H1 (cell line): ENCODE measurements around the gene COL1A1. TPM values are rescaled to one million over a fixed set of nuclear protein-coding genes. Genes with fewer than 3 reads are reported as not detected.

Source experiments
- CTCF ChIA-PET: fragments of 300-600 bp; sonication (Branson Sonifier 250); formaldehyde crosslinking; loops from one replicate; lab custom pipeline; 2021; ENCODE audit not compliant: partially characterized antibody; lab: Charles Lee
- POLR2A ChIA-PET: fragments of 300-600 bp; sonication (Branson Sonifier 250); formaldehyde crosslinking; loops from one replicate; lab custom pipeline; 2021; ENCODE audit warnings: inconsistent platforms; ENCODE audit not compliant: partially characterized antibody; lab: Charles Lee
- DNase-seq, 2 experiments: peaks; one replicate each; pipeline versions ENCODE4 v3.0.0 to v3.0.0-alpha.2; 2010 to 2022; ENCODE audit warnings: low spot score in 2 of 2, low read depth in 1 of 2, mixed read lengths in 1 of 2
- FAIRE-seq: peaks from 2 replicates; lab custom pipeline; 2011; peaks lifted over from hg19 to GRCh38; lab: Jason Lieb, UNC
- H2AFZ ChIP-seq: 2 replicates; pipeline ENCODE4 v1.8.1; 2012; ENCODE audit warnings: low read length, inconsistent platforms
- H2AK5ac ChIP-seq: 2 replicates; pipeline ENCODE4 v1.6.1; 2013; ENCODE audit warnings: low read depth, low read length
- H2BK120ac ChIP-seq: replicated peaks from 2 replicates; pipeline ENCODE3; 2013; ENCODE audit warnings: low read depth, low read length, inconsistent platforms
- H2BK12ac ChIP-seq: 2 replicates; pipeline ENCODE4 v1.6.1; 2013; ENCODE audit warnings: low read depth, low read length
- H2BK15ac ChIP-seq: 2 replicates; pipeline ENCODE4 v1.6.1; 2013; ENCODE audit warnings: low read length
- H2BK20ac ChIP-seq: 2 replicates; pipeline ENCODE4 v1.6.1; 2013; ENCODE audit warnings: low read length
- H2BK5ac ChIP-seq: 2 replicates; pipeline ENCODE4 v1.6.1; 2013; ENCODE audit warnings: low read depth, low read length
- H3K14ac ChIP-seq: 2 replicates; pipeline ENCODE4 v1.6.1; 2013; ENCODE audit warnings: inconsistent platforms; ENCODE audit not compliant: insufficient read length
- H3K18ac ChIP-seq: 2 replicates; pipeline ENCODE4 v1.6.1; 2013; ENCODE audit warnings: low read length; ENCODE audit errors: extremely low read depth
- H3K23ac ChIP-seq: 2 replicates; pipeline ENCODE4 v1.6.1; 2013; ENCODE audit warnings: inconsistent platforms; ENCODE audit not compliant: insufficient read length
- H3K23me2 ChIP-seq: 2 replicates; pipeline ENCODE4 v1.6.1; 2013; ENCODE audit warnings: low read depth, low read length
- H3K27ac ChIP-seq: 2 replicates; pipeline ENCODE4 v1.6.1; 2011; ENCODE audit warnings: low read depth, low read length, inconsistent platforms
- H3K27me3 ChIP-seq, 4 experiments: replicated peaks in 1 of 4; 1 replicate in 1 of 4; 2 replicates in 3 of 4; pipeline versions ENCODE4 v1.6.1 to v1.8.1; 2011 to 2013; ENCODE audit warnings: low read length in 3 of 4, mild to moderate bottlenecking in 3 of 4, inconsistent platforms in 2 of 4, mixed read lengths in 2 of 4, moderate library complexity in 1 of 4; ENCODE audit not compliant: control insufficient read depth in 3 of 4, insufficient read depth in 3 of 4; ENCODE audit errors: extremely low read depth in 1 of 4
- H3K36me3 ChIP-seq, 4 experiments: 2 replicates each; pipeline versions ENCODE4 v1.6.1 to v1.8.1; 2011 to 2013; ENCODE audit warnings: mild to moderate bottlenecking in 4 of 4, low read length in 3 of 4, moderate library complexity in 2 of 4, control low read depth in 1 of 4, inconsistent platforms in 1 of 4; ENCODE audit not compliant: insufficient read depth in 4 of 4, control insufficient read depth in 2 of 4
- H3K4ac ChIP-seq: replicated peaks from 2 replicates; pipeline ENCODE3; 2013; ENCODE audit warnings: low read length, low read depth, mixed read lengths, inconsistent platforms; ENCODE audit not compliant: insufficient read length
- H3K4me1 ChIP-seq, 4 experiments: replicated peaks in 1 of 4; 1 replicate in 1 of 4; 2 replicates in 3 of 4; pipeline versions ENCODE4 v1.6.1 to v1.8.1; 2011 to 2013; ENCODE audit warnings: low read length in 3 of 4, inconsistent platforms in 2 of 4, mixed read lengths in 1 of 4; ENCODE audit not compliant: insufficient read depth in 4 of 4, control insufficient read depth in 3 of 4
- H3K4me2 ChIP-seq, 2 experiments: 2 replicates each; pipeline versions ENCODE4 v1.6.1 to v1.8.1; 2011 to 2013; ENCODE audit warnings: low read depth in 2 of 2, low read length in 2 of 2, control low read depth in 1 of 2, inconsistent platforms in 1 of 2, mild to moderate bottlenecking in 1 of 2; ENCODE audit not compliant: insufficient read depth in 1 of 2
- H3K4me3 ChIP-seq, 4 experiments: fragments of 200-600, 300-600 bp in 1 of 4; sonication (generic), shearing (Covaris generic), sonication (Bioruptor Twin) in 1 of 4; 2 replicates each; pipeline versions ENCODE4 v1.5.1 to v1.8.1; 2011 to 2016; ENCODE audit warnings: low read length in 4 of 4, low read depth in 3 of 4, control low read depth in 2 of 4, inconsistent platforms in 2 of 4, mild to moderate bottlenecking in 2 of 4, mixed read lengths in 1 of 4, moderate library complexity in 1 of 4; ENCODE audit not compliant: insufficient read depth in 2 of 4; ENCODE audit errors: extremely low read depth in 1 of 4
- H3K56ac ChIP-seq: replicated peaks from 2 replicates; pipeline ENCODE3; 2013; ENCODE audit warnings: low read depth, mild to moderate bottlenecking, mixed read lengths, low read length, inconsistent platforms; ENCODE audit not compliant: insufficient read length
- H3K79me1 ChIP-seq: 2 replicates; pipeline ENCODE4 v1.6.1; 2013; ENCODE audit warnings: low read depth, low read length, control low read depth
- H3K79me2 ChIP-seq, 2 experiments: 2 replicates each; pipeline versions ENCODE4 v1.6.1 to v1.8.1; 2012 to 2013; ENCODE audit warnings: low read length in 2 of 2, mild to moderate bottlenecking in 2 of 2, inconsistent platforms in 1 of 2; ENCODE audit not compliant: insufficient read depth in 2 of 2, control insufficient read depth in 1 of 2
- H3K9ac ChIP-seq, 4 experiments: replicated peaks in 1 of 4; 1 replicate in 1 of 4; 2 replicates in 3 of 4; pipeline versions ENCODE4 v1.6.1 to v1.8.1; 2011 to 2013; ENCODE audit warnings: low read depth in 3 of 4, low read length in 3 of 4, control low read depth in 2 of 4, mild to moderate bottlenecking in 2 of 4, moderate library complexity in 2 of 4, inconsistent platforms in 1 of 4; ENCODE audit errors: extremely low read depth in 1 of 4
- H3K9me3 ChIP-seq, 2 experiments: 2 replicates each; pipeline versions ENCODE4 v1.6.1 to v1.8.1; 2012 to 2013; ENCODE audit warnings: mild to moderate bottlenecking in 2 of 2, moderate library complexity in 2 of 2, control low read depth in 1 of 2, inconsistent platforms in 1 of 2, low read depth in 1 of 2, low read length in 1 of 2, mixed read lengths in 1 of 2; ENCODE audit not compliant: insufficient read depth in 2 of 2
- H4K20me1 ChIP-seq, 2 experiments: replicated peaks in 1 of 2; 2 replicates each; pipeline versions ENCODE3 to v1.8.1; 2011 to 2013; ENCODE audit warnings: inconsistent platforms in 2 of 2, low read length in 2 of 2, mild to moderate bottlenecking in 1 of 2; ENCODE audit not compliant: insufficient read depth in 2 of 2, control insufficient read depth in 1 of 2
- H4K5ac ChIP-seq: 2 replicates; pipeline ENCODE4 v1.6.1; 2013; ENCODE audit warnings: low read length, low read depth, mixed read lengths, inconsistent platforms; ENCODE audit not compliant: insufficient read length
- H4K8ac ChIP-seq: 2 replicates; pipeline ENCODE4 v1.8.0; 2013; ENCODE audit warnings: mild to moderate bottlenecking, moderate library complexity, low read length, inconsistent platforms; ENCODE audit not compliant: insufficient read depth; ENCODE audit errors: extremely low read depth
- H4K91ac ChIP-seq: replicated peaks from 2 replicates; pipeline ENCODE3; 2013; ENCODE audit warnings: low read length, mixed read lengths, inconsistent platforms; ENCODE audit not compliant: insufficient read length
- BCL11A ChIP-seq, 2 experiments: IDR thresholded peaks; one replicate each; pipeline ENCODE4 v1.6.1; 2011; ENCODE audit warnings: low read depth in 2 of 2, low read length in 2 of 2, mild to moderate bottlenecking in 2 of 2
- CEBPB ChIP-seq: IDR thresholded peaks from 2 replicates; pipeline ENCODE4 v1.6.1; 2012; ENCODE audit warnings: low read depth, low read length
- CHD1 ChIP-seq: IDR thresholded peaks from 2 replicates; pipeline ENCODE4 v1.6.1; 2012; ENCODE audit warnings: low read depth, low read length, improper control_type of control experiment
- CTBP2 ChIP-seq: IDR thresholded peaks from 2 replicates; pipeline ENCODE4 v1.7.0; 2011; ENCODE audit warnings: borderline replicate concordance, mild to moderate bottlenecking, moderate library complexity, mixed read lengths, low read length; ENCODE audit not compliant: insufficient read depth, insufficient read length
- JUN ChIP-seq: IDR thresholded peaks from 2 replicates; pipeline ENCODE4 v1.6.1; 2011; ENCODE audit warnings: low read depth, mild to moderate bottlenecking, improper control_type of control experiment, low read length
- MAX ChIP-seq: IDR thresholded peaks from 2 replicates; pipeline ENCODE4 v1.6.1; 2012; ENCODE audit warnings: inconsistent platforms
- RAD21 ChIP-seq, 2 experiments: IDR thresholded peaks in 1 of 2; conservative IDR thresholded peaks in 1 of 2; 2 replicates each; pipeline ENCODE4 v1.6.1; 2011; ENCODE audit warnings: low read depth in 2 of 2, low read length in 2 of 2, improper control_type of control experiment in 1 of 2, inconsistent platforms in 1 of 2, mild to moderate bottlenecking in 1 of 2, moderate library complexity in 1 of 2
- SIX5 ChIP-seq: IDR thresholded peaks from 2 replicates; pipeline ENCODE4 v1.6.1; 2011; ENCODE audit warnings: mild to moderate bottlenecking, low read depth, low read length
- SP1 ChIP-seq: IDR thresholded peaks from 2 replicates; pipeline ENCODE4 v1.6.1; 2011; ENCODE audit warnings: low read depth, low read length
- ZNF274 ChIP-seq: IDR thresholded peaks from 2 replicates; pipeline ENCODE4 v1.7.0; 2012; ENCODE audit warnings: low read length, borderline replicate concordance; ENCODE audit errors: extremely low read depth
- WGBS, 2 experiments: shearing (Covaris generic) in 1 of 2; methylation state at CpG; one replicate each; pipeline versions ENCODE4 v1.1.6 to v1.1.7; 2013 to 2015; ENCODE audit warnings: low lambda C conversion rate in 2 of 2, mixed read lengths in 2 of 2, inconsistent platforms in 1 of 2, low coverage in 1 of 2, missing lambda C conversion rate in 1 of 2; ENCODE audit not compliant: insufficient replicate concordance in 2 of 2, insufficient coverage in 1 of 2, insufficient read length in 1 of 2; ENCODE audit errors: extremely low coverage in 1 of 2, missing lambda C conversion rate in 1 of 2; 5-methylcytosine and 5-hydroxymethylcytosine counted together
- polyA plus RNA-seq, 7 experiments: library from polyadenylated mRNA; depleted of rRNA in 3 of 7; stranded (reverse) in 5 of 7; unstranded in 2 of 7; fragments of >200 nt in 5 of 7; fragments of 200-250 nt in 2 of 7; gene quantifications; 1 replicate in 5 of 7; 2 replicates in 1 of 7; 4 replicates in 1 of 7; pipeline versions ENCODE4 v1.2.1 to v1.2.3, GENCODE V29; 2011 to 2013; ENCODE audit warnings: missing spikeins in 2 of 7, mixed read lengths in 2 of 7
- total RNA-seq: library from RNA; stranded (reverse); fragmentation: NEBNext Ultra II Directional; extraction: Animal tissue kit (Norgen Biotek cat#: 25700); gene quantifications from 2 replicates; pipeline ENCODE4 v1.2.1, GENCODE V29; 2021

Gene COL1A1
- total and polyA plus RNA-seq, 2 of the 8 experiments (the other 6 are each of a cell fraction or from before 2014, with no cell fraction given): 14.1 to 80.4 TPM

GRCh38 chr17:50177476-50177875 is 24.0 kb downstream of the COL1A1 start:
- H2BK20ac ChIP-seq: 0 out of 2 replicates have a peak overlapping the region, but pooled peaks have one; percentile 26
- WGBS, 2 experiments: 95% methylated on average over 10 of the region's 10 CpGs; no CpG with 5 or more reads in 1 of the 2 experiments
- H3K4me1 ChIP-seq: peaks cover 4 to 20% (median 12%) of the 10 kb centered on the region in 4 experiments
- no peak overlapping the region for H3K4ac ChIP-seq
- H2AK5ac ChIP-seq: no peak overlapping the region
- no peaks in the 10 kb centered on the region for H3K36me3 ChIP-seq
- no peaks in the 10 kb centered on the region for H3K9me3 ChIP-seq
- ChIA-PET CTCF (interaction anchor here (0.7 to 17.0 kb wide), 25 partner anchors 8 to 185 kb away, joined by 3 to 299 read pairs (median 4); partner anchors contain the start of genes COL1A1 and SGCA), POLR2A (interaction anchor here (1.1 to 2.5 kb wide), 7 partner anchors 8 to 185 kb away, joined by 3 to 9 read pairs (median 5); partner anchors contain the start of genes COL1A1 and TMEM92)
- peak overlapping the region; percentile 99; the same call in 1 of the 2 replicates for H3K18ac ChIP-seq
- no peak overlapping the region for H3K56ac ChIP-seq
- peak overlapping the region; percentile 43 for H2BK120ac ChIP-seq
- H3K27me3 ChIP-seq: no peaks in the 10 kb centered on the region
- H4K8ac ChIP-seq: no peak overlapping the region
- H3K79me2 ChIP-seq: no peaks in the 10 kb centered on the region
- peak overlapping the region in 1 of 4 experiments; percentile 42; a peak in 1 of 8 replicates for H3K4me3 ChIP-seq
- H3K9ac ChIP-seq: no peak overlapping the region
- H4K91ac ChIP-seq: peak overlapping the region; percentile 90
- H3K79me1 ChIP-seq: no peaks in the 10 kb centered on the region
- no peak for FAIRE-seq
- H3K27ac ChIP-seq: no peak overlapping the region
- no peak overlapping the region for H3K14ac ChIP-seq
- H3K4me2 ChIP-seq: peak overlapping the region; percentile 10 to 60; a peak in 3 of 4 replicates
- no peak for DNase-seq
- H2BK15ac ChIP-seq: peak overlapping the region; percentile 1; the same call in 1 of the 2 replicates
- H3K23me2 ChIP-seq: no peaks in the 10 kb centered on the region
- H3K23ac ChIP-seq: no peak overlapping the region
- no peak overlapping the region for H2AFZ ChIP-seq
- H4K5ac ChIP-seq: peak overlapping the region; percentile 19
- peak overlapping the region; percentile 39; the same call in 1 of the 2 replicates for H2BK12ac ChIP-seq
- H2BK5ac ChIP-seq: peak overlapping the region; percentile 89; the same call in 1 of the 2 replicates
- TF ChIP-seq JUN (no peak), CEBPB (no peak), SIX5 (no peak), CHD1 (no peak), RAD21 (IDR thresholded peaks at IDR 0.05 in 1 of 2, conservative IDR thresholded peaks at IDR 0.05 in 1 of 2; ENCODE audit: low read depth in 2 of 2, low read length in 2 of 2) (no peak), CTBP2 (no peak), SP1 (no peak), ZNF274 (no peak), MAX (no peak), BCL11A (IDR thresholded peaks at IDR 0.05; ENCODE audit: low read depth in 2 of 2, low read length in 2 of 2) (no peak)
- H4K20me1 ChIP-seq: no peaks in the 10 kb centered on the region
